Skeletal muscle satellite cell (primary cell): ENCODE data around the gene IRF2BP1.
"Not testable (repeated sequence)": the region's sequence is repeated elsewhere in the genome, so short reads cannot be mapped to it uniquely, and the experiment has no call there.

Source experiments
- H3K27me3 ChIP-seq: 2 replicates; pipeline ENCODE4 v1.7.0; 2013; ENCODE audit warnings: low read length; ENCODE audit not compliant: control insufficient read depth, insufficient read depth
- H3K36me3 ChIP-seq: 2 replicates; pipeline ENCODE4 v1.7.0; 2013; ENCODE audit warnings: mild to moderate bottlenecking, control low read depth, low read length; ENCODE audit not compliant: insufficient read depth
- H3K4me1 ChIP-seq: 2 replicates; pipeline ENCODE4 v1.7.0; 2013; ENCODE audit warnings: low read length; ENCODE audit not compliant: control insufficient read depth, insufficient read depth
- H3K4me2 ChIP-seq: 2 replicates; pipeline ENCODE4 v1.7.0; 2013; ENCODE audit warnings: mild to moderate bottlenecking, low read length
- H3K4me3 ChIP-seq: 2 replicates; pipeline ENCODE4 v1.7.0; 2013; ENCODE audit warnings: low read length
- H3K9ac ChIP-seq: 2 replicates; pipeline ENCODE4 v1.7.0; 2013; ENCODE audit warnings: mild to moderate bottlenecking, low read depth, low read length, moderate library complexity
- H3K9me3 ChIP-seq: replicated peaks from 2 replicates; pipeline ENCODE4 v1.7.0; 2013; ENCODE audit warnings: mild to moderate bottlenecking, control low read depth, low read length

Gene IRF2BP1

DNA sequence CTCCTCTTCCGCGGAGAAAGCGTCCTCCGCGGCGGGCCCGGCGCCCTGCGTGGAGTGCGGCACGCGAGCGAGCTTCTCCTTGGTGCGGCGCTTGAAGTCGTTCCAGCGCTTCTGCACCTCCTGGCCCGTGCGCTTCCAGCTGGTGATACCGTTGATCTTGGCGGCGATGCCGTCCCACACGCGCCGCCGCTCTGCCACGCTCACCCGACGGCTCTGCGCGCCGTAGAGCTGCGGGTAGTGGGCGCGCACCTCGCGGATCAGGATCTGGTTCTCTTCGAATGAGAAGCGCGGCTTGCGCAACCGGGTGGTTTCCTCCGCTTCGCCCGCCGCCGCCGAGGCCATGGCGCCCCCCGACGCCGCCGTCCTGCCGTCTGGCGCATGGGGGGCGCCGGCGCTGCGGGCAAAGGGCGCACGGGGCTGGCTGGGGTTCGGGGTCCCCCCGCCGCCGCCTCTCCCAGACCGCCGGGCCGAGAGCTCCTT, 15.5 kb upstream of the IRF2BP1 start:
- Histone ChIP-seq H3K9ac (no peak overlapping the region), H3K9me3 (no peaks in the 10 kb centered on the region), H3K36me3 (peaks cover 9% of the 10 kb centered on the region), H3K4me3 (peak overlapping the region; percentile 96), H3K4me1 (peaks cover 13% of the 10 kb centered on the region), H3K4me2 (peak overlapping the region; percentile 96), H3K27me3 (no peaks in the 10 kb centered on the region)

DNA sequence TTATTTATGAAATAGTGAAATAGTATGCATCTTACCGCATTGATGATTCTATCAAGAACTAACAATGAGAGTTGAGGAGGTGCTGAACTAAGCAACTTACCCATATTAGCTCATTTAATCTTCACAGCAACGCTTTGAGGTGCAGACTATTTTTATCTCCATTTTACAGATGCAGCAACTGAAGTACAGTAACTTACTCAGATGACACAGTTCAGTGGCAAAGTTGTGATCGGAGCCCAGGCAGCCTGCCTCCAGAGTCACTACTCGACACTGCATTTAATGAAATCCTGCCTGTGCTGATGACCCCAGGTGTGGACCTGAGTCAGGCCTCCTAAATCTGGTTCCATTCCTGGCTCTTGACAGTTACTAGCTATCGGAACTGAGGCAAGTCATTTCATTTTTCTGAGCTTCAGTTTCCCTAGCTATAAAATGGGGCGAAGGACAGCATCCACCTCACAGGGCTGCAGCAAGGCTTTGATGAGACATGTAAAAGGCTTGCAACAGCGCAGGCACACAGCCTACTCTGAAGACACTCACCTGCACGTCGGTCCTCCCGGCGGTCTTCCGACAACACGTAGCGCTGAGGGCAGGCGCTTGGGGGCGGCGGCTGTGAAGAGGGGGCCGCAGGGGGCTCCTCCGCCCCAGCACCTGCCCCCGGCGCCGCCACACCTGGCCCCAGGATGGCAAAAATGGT, 14.9 kb upstream of the IRF2BP1 start:
- Histone ChIP-seq H3K9me3 (no peaks in the 10 kb centered on the region), H3K27me3 (no peaks in the 10 kb centered on the region), H3K4me3 (peak overlapping the region; percentile 96), H3K36me3 (peaks cover 9% of the 10 kb centered on the region), H3K9ac (no peak overlapping the region), H3K4me1 (peaks cover 13% of the 10 kb centered on the region), H3K4me2 (peak overlapping the region; percentile 96)

DNA sequence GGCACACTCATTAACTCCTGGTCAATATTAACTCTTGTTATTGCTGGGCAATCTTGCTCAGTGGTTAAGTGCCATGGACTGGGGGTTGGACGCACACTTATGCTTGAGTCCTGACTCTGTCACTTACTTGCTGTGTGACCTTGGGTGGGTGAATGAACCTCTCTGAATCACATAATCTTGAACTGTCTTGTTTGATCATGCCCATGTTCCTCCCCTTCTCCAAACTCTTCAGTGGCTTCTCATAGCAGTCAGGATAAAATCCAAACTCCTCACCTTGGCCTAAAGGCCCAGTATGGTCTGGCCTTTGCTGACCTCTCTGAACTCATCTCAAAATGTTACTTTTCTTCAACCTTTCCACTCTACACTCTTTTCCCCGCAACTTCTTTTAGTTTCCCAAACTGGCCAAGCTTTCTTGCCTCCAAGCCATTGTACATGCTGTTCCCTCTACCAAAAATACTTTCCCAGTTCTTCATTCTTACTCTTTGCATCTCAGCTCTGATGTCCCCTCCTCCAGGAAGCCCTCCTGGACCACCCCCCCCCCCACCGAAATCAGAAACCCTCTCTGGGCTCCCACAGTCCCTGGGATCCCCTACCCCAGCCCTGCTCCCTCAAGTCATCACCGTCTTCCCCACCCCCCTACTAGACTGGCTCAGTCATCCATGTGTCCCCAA, 14.1 kb upstream of the IRF2BP1 start:
- H3K9me3 ChIP-seq: no peaks in the 10 kb centered on the region
- H3K9ac ChIP-seq: no peak overlapping the region
- H3K4me3 ChIP-seq: no peak overlapping the region
- no peaks in the 10 kb centered on the region for H3K27me3 ChIP-seq
- H3K36me3 ChIP-seq: peaks cover 14% of the 10 kb centered on the region
- H3K4me1 ChIP-seq: peaks cover 13% of the 10 kb centered on the region
- H3K4me2 ChIP-seq: no peak overlapping the region

DNA sequence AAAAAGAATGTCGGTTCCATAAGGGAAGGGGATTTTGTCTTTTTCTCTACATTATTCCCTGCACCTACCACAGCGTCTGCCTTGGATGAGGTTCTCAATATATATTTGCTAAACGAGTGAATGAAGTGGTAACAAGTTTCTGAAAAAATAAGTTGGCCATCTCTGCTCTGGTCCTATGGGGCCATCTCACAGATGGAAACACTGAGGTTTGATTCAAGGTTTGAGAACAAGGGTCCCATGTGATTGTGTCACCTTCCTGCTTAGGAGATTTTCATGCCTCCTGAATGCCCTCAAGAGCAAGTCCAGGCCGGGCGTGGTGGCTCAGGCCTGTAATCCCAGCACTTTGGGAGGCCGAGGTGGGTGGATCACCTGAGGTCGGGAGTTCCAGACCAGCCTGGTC, 13.3 kb upstream of the IRF2BP1 start:
- Histone ChIP-seq H3K4me1 (peaks cover 13% of the 10 kb centered on the region), H3K9ac (no peak overlapping the region), H3K9me3 (no peaks in the 10 kb centered on the region), H3K27me3 (no peaks in the 10 kb centered on the region), H3K4me3 (no peak overlapping the region), H3K36me3 (peaks cover 14% of the 10 kb centered on the region), H3K4me2 (no peak overlapping the region)

DNA sequence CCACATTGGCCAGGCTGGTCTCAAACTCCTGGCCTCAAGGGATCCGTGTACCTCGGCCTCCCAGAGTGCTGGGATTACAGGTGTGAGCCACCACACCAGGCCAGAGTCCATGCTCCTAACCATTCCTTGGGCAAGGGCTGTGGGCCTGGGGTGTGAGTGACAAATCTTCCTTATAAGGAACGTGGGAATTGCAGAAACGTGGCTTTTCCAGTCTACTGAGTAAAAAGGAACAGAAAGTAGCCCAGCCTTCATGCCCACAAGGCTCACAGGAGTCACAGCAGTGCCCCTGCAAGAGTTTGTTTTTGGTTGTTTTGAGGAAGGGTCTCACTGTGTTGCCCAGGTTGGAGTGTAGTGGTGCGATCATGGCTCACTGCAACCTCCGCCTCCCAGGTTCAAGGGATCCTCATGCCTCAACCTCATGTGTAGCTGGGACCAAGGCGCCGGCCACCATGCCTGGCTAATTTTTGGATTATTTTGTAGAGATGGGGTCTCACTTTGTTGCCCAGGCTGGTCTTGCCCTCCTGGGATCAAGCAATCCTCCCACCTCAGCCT, 11.4 kb upstream of the IRF2BP1 start:
- H3K36me3 ChIP-seq: peaks cover 14% of the 10 kb centered on the region
- H3K9me3 ChIP-seq: no peaks in the 10 kb centered on the region

DNA sequence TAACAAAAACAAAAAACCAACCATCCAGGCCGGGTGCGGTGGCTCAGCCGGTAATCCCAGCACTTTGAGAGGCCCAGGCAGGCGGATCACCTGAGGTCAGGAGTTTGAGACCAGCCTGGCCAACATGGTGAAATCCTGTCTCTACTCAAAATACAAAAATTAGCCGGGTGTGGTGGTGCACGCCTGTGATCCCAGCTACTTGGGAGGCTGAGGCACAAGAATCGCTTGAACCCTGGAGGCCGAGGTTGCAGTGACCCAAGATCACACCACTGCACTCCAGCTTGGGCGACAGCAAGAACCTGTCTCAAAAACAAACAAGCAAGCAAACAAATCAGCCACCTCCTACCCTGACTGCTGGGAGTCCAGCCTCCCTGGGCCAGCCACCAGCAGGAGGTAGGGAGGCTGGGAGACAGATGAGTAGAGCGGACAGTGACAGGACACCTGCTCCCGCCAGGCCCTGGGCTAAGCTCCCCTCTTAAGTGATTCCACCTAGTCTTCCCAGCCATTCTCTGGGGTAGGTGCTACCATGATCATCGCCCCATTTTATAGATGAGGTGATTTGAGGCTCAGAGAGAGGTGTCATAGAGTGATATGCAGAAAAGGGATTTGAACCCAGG, 10.2 kb upstream of the IRF2BP1 start:
- not testable (repeated sequence) for H3K9ac ChIP-seq, H3K4me1 ChIP-seq, H3K4me3 ChIP-seq, H3K9me3 ChIP-seq, H3K4me2 ChIP-seq, H3K27me3 ChIP-seq
- peaks cover 14% of the 10 kb centered on the region for H3K36me3 ChIP-seq

More for the DNA sequence above, 11.4 kb upstream of the IRF2BP1 start:
- Histone ChIP-seq H3K4me2 (no peak overlapping the region), H3K4me1 (peaks cover 7% of the 10 kb centered on the region), H3K27me3 (no peaks in the 10 kb centered on the region), H3K4me3 (no peak overlapping the region), H3K9ac (no peak overlapping the region)

DNA sequence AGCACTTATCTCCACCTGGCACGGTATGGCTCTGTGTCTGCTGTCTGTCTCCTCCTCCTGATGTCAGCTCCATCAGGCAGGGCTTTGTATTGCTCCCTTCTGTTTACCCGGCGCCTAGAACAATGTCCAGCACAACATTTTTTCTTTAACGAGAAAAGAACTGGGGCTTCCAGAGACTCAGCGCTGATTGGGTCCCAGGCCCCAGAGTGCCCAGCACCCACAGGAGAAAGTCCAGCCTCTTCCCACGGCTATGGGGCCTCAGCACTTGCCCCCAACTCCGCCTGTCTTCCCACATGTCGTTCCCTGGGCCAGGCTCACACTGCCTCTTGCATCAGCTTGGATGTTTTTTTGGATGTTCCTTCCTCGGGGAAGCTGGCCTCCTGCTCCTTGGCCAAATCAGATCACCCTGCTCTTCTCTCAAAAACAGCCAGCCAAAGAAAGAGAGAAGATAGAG, 9.6 kb upstream of the IRF2BP1 start:
- no peak overlapping the region for H3K9ac ChIP-seq
- no peaks in the 10 kb centered on the region for H3K27me3 ChIP-seq
- no peak overlapping the region for H3K4me2 ChIP-seq
- H3K4me1 ChIP-seq: no peaks in the 10 kb centered on the region
- H3K4me3 ChIP-seq: no peak overlapping the region
- H3K36me3 ChIP-seq: peaks cover 14% of the 10 kb centered on the region
- H3K9me3 ChIP-seq: no peaks in the 10 kb centered on the region

DNA sequence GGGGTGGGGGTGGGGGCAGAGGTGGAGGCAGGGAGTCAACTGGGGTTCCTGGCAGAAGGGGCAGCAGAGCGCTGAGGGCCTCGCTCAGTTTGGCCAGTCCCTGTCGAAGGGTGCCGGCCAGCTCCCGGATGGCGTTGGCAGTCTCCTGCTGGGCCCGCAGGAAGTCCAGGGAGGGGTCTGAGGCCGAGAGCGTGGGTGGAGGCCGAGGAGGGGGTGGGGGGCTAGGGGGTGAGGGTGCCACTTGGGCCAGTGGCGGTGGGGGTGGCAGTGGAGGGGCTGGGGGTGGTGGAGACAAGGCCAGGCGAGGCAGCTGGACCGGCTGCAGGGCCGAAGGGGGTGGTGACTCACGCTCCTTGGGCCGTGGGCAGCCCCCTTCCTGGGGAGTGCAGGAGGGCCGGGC, 4.9 kb upstream of the IRF2BP1 start:
- H3K36me3 ChIP-seq: peaks cover 5% of the 10 kb centered on the region
- no peak overlapping the region for H3K9ac ChIP-seq
- no peaks in the 10 kb centered on the region for H3K9me3 ChIP-seq
- no peak overlapping the region for H3K4me3 ChIP-seq
- H3K4me1 ChIP-seq: peaks cover 9% of the 10 kb centered on the region
- H3K27me3 ChIP-seq: no peaks in the 10 kb centered on the region
- H3K4me2 ChIP-seq: no peak overlapping the region

DNA sequence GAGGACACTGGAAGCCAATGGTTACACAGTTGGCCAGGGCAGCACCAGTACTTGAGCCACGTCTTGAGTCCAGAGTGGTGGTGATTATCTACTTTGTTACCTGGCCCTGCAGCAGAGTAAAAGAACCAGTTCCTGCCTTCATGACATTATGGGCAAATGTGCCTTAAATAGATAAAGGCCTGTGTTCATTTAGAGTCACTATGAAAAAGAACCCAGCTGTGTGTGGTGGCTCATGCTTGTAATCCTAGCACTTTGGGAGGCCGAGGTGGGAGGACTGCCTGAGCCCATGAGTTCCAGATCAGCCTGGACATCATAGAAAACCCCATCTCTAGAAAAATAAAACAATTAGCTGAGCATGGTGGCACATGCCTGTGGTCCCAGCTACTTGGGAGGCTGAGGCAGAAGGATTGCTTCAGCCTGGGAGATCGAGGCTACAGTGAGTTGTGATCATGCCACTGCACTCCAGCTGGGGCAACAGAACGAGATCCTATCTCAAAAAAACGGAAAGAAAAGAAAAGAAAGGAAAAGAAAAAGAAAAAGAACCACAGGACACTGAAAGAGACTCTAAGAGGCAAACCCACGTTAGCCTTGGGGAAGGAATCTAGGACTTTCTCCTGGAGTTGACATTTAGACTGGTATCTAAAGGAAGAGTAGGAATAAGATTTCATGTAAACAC, 3.4 kb upstream of the IRF2BP1 start:
- Histone ChIP-seq H3K36me3 (peaks cover under 1% of the 10 kb centered on the region), H3K4me3 (no peak overlapping the region), H3K9me3 (no peaks in the 10 kb centered on the region), H3K27me3 (no peaks in the 10 kb centered on the region), H3K4me1 (peaks cover 17% of the 10 kb centered on the region), H3K9ac (no peak overlapping the region), H3K4me2 (no peak overlapping the region)

DNA sequence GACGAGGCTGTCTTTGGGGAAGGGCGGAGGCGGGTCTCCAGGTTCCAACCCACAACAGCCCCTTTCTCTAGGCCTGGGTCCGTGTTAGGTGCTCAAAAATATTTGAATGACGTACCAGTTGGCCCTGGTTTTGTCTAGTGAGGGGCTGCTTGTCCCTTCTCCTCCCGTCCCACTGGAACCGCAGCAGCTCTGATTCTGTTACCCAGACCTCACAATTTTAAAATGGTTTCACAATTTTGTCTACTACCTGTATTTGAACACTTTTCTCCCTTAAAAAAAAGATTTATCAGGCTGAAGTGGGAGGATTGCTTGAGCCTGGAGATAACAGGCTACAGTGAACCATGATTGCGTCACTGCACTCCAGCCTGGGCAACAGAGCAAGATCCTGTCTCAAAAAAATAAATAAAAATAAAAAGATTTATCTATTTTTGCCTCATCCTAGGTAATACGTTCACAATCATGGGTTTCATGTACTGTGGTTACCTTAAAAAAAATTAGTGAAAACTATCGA, 1.3 kb upstream of the IRF2BP1 start:
- H3K4me3 ChIP-seq: peak overlapping the region; percentile 74
- peak overlapping the region; percentile 86 for H3K4me2 ChIP-seq
- peaks cover 31% of the 10 kb centered on the region for H3K4me1 ChIP-seq
- H3K9ac ChIP-seq: peak overlapping the region; percentile 87
- peaks cover 8% of the 10 kb centered on the region for H3K36me3 ChIP-seq
- no peaks in the 10 kb centered on the region for H3K9me3 ChIP-seq
- no peaks in the 10 kb centered on the region for H3K27me3 ChIP-seq
